Immature natural killer cell (primary cell): ENCODE measurements around the gene NCKAP5. TPM values are rescaled to one million over a fixed set of nuclear protein-coding genes. Genes with fewer than 3 reads are reported as not detected.

ENCODE experiments used
- DNase-seq, 3 donors: peaks; one replicate each; pipeline ENCODE4 v3.0.0; 2022; ENCODE audit warnings: mixed read lengths in 1 of 3
- H3K27ac Mint-ChIP-seq, 6 donors: one replicate each; pipeline ENCODE4 v1.8.0; 2020; ENCODE audit warnings: mixed read lengths in 6 of 6, mild to moderate bottlenecking in 5 of 6, inconsistent platforms in 4 of 6, moderate library complexity in 3 of 6
- H3K27me3 Mint-ChIP-seq, 3 donors: one replicate each; pipeline ENCODE4 v1.8.0; 2020 to 2021; ENCODE audit warnings: low read depth in 3 of 3, mild to moderate bottlenecking in 3 of 3, mixed read lengths in 3 of 3, moderate library complexity in 3 of 3, inconsistent platforms in 1 of 3
- H3K36me3 Mint-ChIP-seq, 3 donors: one replicate each; pipeline ENCODE4 v1.8.0; 2020; ENCODE audit warnings: mixed read lengths in 3 of 3, inconsistent platforms in 2 of 3, mild to moderate bottlenecking in 2 of 3
- H3K4me1 Mint-ChIP-seq, 2 donors: one replicate each; pipeline ENCODE4 v1.8.0; 2020; ENCODE audit warnings: inconsistent platforms in 2 of 2, mild to moderate bottlenecking in 2 of 2, mixed read lengths in 2 of 2, moderate library complexity in 1 of 2
- H3K4me3 Mint-ChIP-seq, 5 donors: one replicate each; pipeline ENCODE4 v1.8.0; 2020; ENCODE audit warnings: mild to moderate bottlenecking in 5 of 5, mixed read lengths in 5 of 5, inconsistent platforms in 3 of 5, moderate library complexity in 3 of 5
- H3K9me3 Mint-ChIP-seq, 6 donors: one replicate each; pipeline ENCODE4 v1.8.0; 2020; ENCODE audit warnings: mild to moderate bottlenecking in 6 of 6, mixed read lengths in 6 of 6, inconsistent platforms in 4 of 6, moderate library complexity in 3 of 6
- polyA plus RNA-seq, 3 donors: library from polyadenylated mRNA; unstranded; fragments of 300-500 nt; fragmentation: Illumina TruSeq; gene quantifications; one replicate each; pipeline ENCODE4 v1.2.3, GENCODE V29; 2021

Gene NCKAP5
- polyA plus RNA-seq, 3 donors from 2014 or later = not detected

DNA sequence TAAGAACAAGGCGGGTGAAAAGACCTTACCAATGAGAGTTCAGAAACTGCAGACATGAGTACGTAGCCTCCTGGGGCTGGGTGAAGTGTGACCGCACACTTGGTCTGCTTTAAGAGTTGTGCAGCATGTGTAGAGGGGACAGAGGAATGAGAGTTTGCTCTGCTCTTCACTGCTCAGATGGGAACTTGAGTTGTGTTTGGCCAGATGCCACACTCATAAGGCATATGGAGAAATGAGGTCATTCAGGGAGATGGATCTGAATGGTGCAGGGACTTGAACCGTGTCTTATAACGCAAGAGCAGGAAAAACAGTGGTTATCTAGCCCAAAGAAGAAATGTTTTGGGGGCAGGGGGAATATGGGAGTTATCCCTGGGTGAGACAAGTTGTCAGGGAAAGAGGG lies 624.4 kb downstream of the NCKAP5 start:
- no peak overlapping the region for H3K4me3 Mint-ChIP-seq
- no peak overlapping the region for H3K27ac Mint-ChIP-seq
- no peak for DNase-seq
- H3K9me3 Mint-ChIP-seq = peaks cover 2 to 24% (median 11%) of the 10 kb centered on the region in 6 donors
- H3K36me3 Mint-ChIP-seq = peaks cover 0 to 3% (median 0%) of the 10 kb centered on the region in 3 donors
- H3K27me3 Mint-ChIP-seq = no peaks in the 10 kb centered on the region
- H3K4me1 Mint-ChIP-seq = no peaks in the 10 kb centered on the region

DNA sequence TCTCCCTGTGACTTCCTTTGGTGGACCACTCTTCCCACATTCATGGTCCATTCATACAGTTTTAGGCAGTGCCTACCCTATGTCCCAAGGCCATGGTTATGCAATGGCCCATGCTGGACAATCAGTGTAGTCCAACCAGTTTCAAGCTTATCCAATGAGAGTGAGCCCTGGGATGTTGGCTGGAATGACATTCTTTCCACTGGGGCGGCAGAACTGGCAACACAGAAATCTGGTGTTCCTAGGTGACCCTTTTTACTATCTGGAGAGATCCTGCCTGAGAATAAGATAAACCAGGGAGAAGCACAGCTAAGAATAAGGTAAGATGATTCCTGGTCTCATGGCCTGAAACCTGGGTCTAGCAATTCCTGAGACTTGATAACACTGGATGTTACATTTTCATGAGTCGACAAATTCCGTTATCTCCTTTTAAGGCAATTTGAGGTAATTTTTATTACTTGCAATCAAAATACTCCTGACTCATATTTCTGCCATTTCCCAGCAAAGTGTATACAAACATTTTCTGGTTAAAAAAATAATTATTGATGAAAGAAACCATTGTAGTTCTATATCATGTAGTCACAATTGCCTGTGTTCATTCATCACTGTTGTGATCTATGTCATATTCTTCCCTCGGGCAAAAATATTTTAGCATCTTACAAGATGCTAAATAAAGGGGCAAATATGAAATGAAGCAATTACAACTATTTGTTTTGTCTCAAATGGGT lies 626.8 kb downstream of the NCKAP5 start:
- DNase-seq = no peak
- H3K4me3 Mint-ChIP-seq = no peak overlapping the region
- no peaks in the 10 kb centered on the region for H3K27me3 Mint-ChIP-seq
- peaks cover 2 to 26% (median 12%) of the 10 kb centered on the region in 6 donors for H3K9me3 Mint-ChIP-seq
- H3K4me1 Mint-ChIP-seq = no peaks in the 10 kb centered on the region
- H3K36me3 Mint-ChIP-seq = peaks cover 0 to 3% (median 0%) of the 10 kb centered on the region in 3 donors
- no peak overlapping the region for H3K27ac Mint-ChIP-seq

DNA sequence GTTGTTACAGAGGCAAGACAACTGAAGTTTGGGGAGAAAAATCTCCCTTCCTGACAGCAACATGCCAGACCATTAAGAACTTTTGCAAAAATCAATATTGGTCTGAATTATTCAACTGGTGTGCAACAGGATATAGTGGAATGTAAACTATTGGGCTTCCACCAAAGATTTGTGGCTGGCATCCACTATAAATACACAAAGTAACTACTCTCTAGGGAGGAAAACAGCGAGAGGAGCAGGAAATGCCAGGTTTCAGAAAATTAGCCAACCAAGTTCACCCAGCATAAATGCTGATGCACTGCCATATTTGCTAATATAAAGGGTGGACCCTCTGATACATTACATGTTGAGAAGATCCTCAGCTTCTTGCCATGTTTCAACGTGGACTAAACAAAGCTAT lies 630.6 kb downstream of the NCKAP5 start:
- H3K4me3 Mint-ChIP-seq = no peak overlapping the region
- no peaks in the 10 kb centered on the region for H3K36me3 Mint-ChIP-seq
- DNase-seq = no peak
- no peaks in the 10 kb centered on the region for H3K4me1 Mint-ChIP-seq
- peaks cover 0 to 20% (median 5%) of the 10 kb centered on the region in 6 donors for H3K9me3 Mint-ChIP-seq
- H3K27me3 Mint-ChIP-seq = no peaks in the 10 kb centered on the region
- no peak overlapping the region for H3K27ac Mint-ChIP-seq

DNA sequence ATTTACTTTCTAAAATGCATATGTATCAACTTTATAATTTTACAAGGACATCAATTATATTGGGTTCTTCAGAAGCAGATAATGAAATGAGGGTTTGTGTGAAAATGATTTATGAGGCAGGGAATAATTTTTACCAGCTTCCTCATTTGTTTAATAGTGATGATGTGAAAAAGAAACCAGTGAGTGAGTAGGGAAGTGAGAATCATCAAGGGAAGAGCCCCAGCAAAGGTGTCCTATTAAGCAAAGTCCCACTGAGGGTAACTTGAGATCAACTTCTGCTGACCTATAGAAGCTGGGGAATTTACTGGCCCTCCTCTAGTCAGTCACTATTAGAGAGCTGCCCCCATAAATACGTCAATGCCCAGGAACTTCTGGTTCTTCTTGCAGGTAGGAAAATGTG lies 631.5 kb downstream of the NCKAP5 start:
- H3K9me3 Mint-ChIP-seq = peaks cover 0 to 25% (median 9%) of the 10 kb centered on the region in 6 donors
- H3K4me1 Mint-ChIP-seq = no peaks in the 10 kb centered on the region
- H3K27me3 Mint-ChIP-seq = no peaks in the 10 kb centered on the region
- DNase-seq = no peak
- H3K27ac Mint-ChIP-seq = no peak overlapping the region
- no peak overlapping the region for H3K4me3 Mint-ChIP-seq
- H3K36me3 Mint-ChIP-seq = no peaks in the 10 kb centered on the region

DNA sequence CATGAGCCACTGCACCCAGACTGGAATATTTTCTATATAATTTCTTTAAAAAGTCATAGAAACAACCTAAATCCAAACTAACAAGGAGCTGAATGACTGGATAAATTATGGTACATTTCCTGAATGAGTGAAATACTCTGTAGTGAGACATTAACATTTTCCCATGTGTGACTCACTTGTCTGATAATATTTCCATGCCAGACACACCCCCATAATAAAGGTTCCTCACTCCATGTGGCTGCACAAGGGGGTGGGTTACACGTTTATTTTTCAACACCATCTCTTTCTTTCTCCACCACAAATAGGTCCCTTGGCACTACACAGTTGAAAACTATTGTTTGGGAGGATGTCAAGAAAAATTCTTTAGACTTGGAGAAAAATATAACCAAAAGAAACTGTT lies 632.0 kb downstream of the NCKAP5 start:
- H3K4me1 Mint-ChIP-seq = no peaks in the 10 kb centered on the region
- no peak overlapping the region for H3K27ac Mint-ChIP-seq
- peaks cover 0 to 21% (median 9%) of the 10 kb centered on the region in 6 donors for H3K9me3 Mint-ChIP-seq
- H3K4me3 Mint-ChIP-seq = no peak overlapping the region
- H3K36me3 Mint-ChIP-seq = no peaks in the 10 kb centered on the region
- no peak for DNase-seq
- H3K27me3 Mint-ChIP-seq = no peaks in the 10 kb centered on the region

DNA sequence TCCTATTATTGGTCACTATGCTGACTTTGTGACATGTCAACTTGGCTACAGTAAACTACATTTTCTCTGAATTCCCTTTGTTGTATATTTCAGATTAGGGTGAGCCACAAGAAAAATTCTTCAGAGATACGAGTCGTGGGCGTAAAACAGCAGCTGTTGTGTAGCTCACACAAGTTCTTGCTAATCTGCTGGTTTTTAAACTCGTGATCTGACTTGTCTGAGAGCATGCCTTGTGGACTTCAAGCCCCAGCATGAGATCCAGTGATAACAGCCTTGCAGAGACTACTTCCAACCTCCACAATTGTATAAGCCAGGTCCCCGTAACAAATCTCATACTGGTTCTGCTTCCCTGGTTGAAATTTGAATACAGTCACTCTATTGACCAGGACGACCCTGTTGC lies 638.5 kb downstream of the NCKAP5 start:
- Mint-ChIP-seq H3K27ac (no peak overlapping the region), H3K4me1 (no peaks in the 10 kb centered on the region), H3K36me3 (no peaks in the 10 kb centered on the region), H3K27me3 (no peaks in the 10 kb centered on the region), H3K4me3 (no peak overlapping the region), H3K9me3 (peaks cover 0 to 24% (median 4%) of the 10 kb centered on the region in 6 donors)
- DNase-seq = no peak

DNA sequence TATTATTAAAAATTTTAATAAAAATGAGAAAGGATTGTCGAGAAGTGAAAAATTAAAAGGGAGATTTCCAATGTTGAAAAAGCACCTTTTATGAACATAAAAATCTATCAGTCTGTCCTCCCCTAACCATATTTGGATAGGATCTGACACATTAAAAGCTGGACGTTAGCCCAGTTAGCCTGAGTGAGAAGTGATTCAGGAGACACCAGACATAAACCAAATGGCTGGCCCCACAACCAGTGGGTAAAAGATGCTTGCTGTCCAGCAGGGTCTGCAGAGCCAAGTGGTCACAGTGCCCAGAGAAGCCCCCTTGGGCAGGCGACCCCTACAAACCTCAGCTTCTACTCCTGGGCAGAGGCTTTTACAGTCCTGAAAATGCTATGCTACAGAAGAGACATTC lies 644.5 kb downstream of the NCKAP5 start:
- DNase-seq = no peak
- Mint-ChIP-seq H3K4me1 (no peaks in the 10 kb centered on the region), H3K4me3 (no peak overlapping the region), H3K27me3 (peaks cover 0 to 2% (median 0%) of the 10 kb centered on the region in 3 donors), H3K36me3 (no peaks in the 10 kb centered on the region), H3K9me3 (peaks cover 3 to 17% (median 10%) of the 10 kb centered on the region in 6 donors), H3K27ac (no peak overlapping the region)

DNA sequence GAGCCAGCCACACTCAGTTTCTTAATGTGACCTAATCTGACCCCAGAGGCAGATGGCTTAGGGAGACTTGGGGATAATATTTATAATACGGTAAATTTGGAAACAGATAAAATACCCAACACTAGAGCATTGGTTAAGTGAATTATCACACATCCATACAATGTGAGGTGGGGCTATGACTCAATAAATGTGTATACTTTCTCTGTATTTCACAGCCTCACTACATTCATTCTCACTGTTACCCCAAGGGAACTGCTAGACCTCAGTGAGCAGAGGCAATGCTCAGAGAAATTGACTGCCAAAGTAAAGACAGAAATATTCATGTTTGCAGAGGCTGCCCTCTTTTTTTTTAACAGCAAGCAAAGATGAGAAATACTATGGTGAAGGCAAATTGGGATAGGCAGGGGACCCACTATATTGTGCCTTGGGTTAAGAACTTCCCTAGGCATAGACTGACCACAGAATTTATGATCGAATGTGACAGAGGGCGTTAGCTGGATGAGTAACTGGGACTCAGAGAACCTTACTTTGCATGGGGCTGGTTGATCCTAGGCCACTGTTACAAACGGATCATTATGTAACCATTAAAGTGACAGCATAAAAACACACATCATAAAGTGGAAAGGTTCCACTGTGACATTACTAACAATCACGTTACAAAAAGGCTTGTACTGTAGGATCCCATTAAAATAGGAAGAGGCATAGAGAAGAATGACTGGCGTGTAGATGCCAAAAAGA lies 652.3 kb downstream of the NCKAP5 start:
- H3K27ac Mint-ChIP-seq = no peak overlapping the region
- no peaks in the 10 kb centered on the region for H3K36me3 Mint-ChIP-seq
- no peak overlapping the region for H3K4me3 Mint-ChIP-seq
- no peaks in the 10 kb centered on the region for H3K4me1 Mint-ChIP-seq
- H3K9me3 Mint-ChIP-seq = peaks cover 0 to 6% (median 4%) of the 10 kb centered on the region in 6 donors
- DNase-seq = no peak
- no peaks in the 10 kb centered on the region for H3K27me3 Mint-ChIP-seq

DNA sequence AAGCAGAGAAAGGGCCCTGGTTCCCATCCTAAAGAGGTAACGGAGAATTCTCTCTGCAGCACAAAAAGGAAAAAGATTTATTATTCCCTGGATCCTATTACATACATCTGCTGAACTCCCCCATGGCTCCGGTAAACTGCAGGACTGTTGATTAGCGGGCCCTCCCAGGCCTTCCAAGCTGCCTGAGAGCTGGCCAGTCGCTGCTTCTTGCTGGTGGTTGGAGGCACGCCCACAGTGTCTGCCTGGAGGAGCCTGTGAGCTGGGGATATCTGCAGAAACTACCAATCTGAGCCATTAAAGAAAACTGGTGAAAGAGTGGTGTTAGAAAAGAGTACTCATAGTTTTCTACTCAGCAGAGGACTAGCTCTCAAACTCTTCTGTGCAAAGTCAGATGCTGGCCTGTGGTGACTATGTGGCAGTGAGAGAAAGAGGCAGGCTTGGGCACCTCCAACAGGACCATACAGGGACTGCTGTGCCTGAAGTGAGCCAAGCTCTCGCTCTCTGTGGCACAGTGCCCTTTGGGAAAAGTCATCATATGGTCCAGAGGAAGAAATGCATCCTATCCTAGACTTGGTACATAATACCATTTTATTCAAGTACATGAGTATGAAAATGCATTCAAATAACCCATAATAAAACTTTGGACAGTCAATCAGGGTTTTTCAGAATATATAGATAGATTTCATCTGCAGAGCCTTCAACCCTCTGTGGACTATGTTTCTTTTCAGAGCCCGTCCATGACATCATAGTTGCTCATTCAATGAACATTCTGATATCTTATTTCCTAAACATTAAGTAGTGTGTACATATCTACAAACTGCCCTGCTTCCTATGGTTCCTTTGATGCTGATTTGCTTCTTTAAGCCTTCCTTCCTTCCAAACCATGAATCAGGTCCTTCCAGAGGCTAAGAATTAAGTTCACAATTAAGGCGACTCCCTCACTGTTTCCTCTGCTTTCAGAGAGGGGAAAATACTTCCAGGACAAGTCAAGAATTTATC lies 656.2 kb downstream of the NCKAP5 start:
- no peaks in the 10 kb centered on the region for H3K4me1 Mint-ChIP-seq
- no peaks in the 10 kb centered on the region for H3K36me3 Mint-ChIP-seq
- no peak overlapping the region for H3K27ac Mint-ChIP-seq
- peaks cover 2 to 13% (median 7%) of the 10 kb centered on the region in 6 donors for H3K9me3 Mint-ChIP-seq
- no peak for DNase-seq
- H3K27me3 Mint-ChIP-seq = no peaks in the 10 kb centered on the region
- H3K4me3 Mint-ChIP-seq = no peak overlapping the region

DNA sequence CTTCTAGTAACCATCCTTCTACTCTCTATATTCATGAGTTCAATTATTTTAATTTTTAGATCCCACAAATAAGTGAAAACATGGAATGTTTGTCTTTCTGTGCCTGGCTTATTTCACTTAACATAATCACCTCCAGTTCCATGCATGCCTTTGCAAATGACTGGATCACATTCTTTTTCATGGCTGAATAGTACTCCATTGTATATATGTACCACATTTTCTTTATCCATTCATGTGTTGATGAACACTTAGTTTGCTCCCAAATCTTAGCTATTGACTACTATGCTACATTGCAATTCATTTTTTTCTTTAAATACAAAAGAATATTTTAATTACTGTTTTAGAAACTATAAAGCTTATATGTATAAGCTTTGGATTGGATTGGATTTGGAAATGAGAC lies 657.8 kb downstream of the NCKAP5 start:
- H3K4me3 Mint-ChIP-seq = no peak overlapping the region
- H3K27me3 Mint-ChIP-seq = no peaks in the 10 kb centered on the region
- no peaks in the 10 kb centered on the region for H3K4me1 Mint-ChIP-seq
- H3K27ac Mint-ChIP-seq = no peak overlapping the region
- no peak for DNase-seq
- H3K9me3 Mint-ChIP-seq = peaks cover 6 to 18% (median 11%) of the 10 kb centered on the region in 6 donors
- no peaks in the 10 kb centered on the region for H3K36me3 Mint-ChIP-seq

DNA sequence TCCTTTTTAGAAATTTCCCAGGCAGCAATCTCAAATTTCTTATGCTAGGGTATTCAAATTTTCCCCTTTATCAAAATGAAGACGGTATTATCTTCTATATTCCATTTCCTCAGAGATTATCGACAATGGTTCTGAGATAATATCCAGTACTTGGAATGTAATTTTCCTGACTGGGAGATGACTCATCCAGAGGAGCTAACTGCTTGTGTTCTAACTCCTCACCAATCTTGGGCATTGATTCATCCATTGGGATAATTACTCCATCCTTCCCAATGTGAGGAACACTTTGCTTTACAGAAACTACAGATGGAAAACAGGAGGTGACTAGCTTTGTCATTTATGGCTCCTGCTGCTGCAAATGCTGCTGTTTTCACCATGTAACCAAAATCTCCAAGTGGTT lies 658.8 kb downstream of the NCKAP5 start:
- H3K4me3 Mint-ChIP-seq = no peak overlapping the region
- no peaks in the 10 kb centered on the region for H3K36me3 Mint-ChIP-seq
- no peak overlapping the region for H3K27ac Mint-ChIP-seq
- peaks cover 6 to 18% (median 13%) of the 10 kb centered on the region in 6 donors for H3K9me3 Mint-ChIP-seq
- DNase-seq = no peak
- H3K27me3 Mint-ChIP-seq = peaks cover 0 to 2% (median 0%) of the 10 kb centered on the region in 3 donors
- H3K4me1 Mint-ChIP-seq = no peaks in the 10 kb centered on the region

DNA sequence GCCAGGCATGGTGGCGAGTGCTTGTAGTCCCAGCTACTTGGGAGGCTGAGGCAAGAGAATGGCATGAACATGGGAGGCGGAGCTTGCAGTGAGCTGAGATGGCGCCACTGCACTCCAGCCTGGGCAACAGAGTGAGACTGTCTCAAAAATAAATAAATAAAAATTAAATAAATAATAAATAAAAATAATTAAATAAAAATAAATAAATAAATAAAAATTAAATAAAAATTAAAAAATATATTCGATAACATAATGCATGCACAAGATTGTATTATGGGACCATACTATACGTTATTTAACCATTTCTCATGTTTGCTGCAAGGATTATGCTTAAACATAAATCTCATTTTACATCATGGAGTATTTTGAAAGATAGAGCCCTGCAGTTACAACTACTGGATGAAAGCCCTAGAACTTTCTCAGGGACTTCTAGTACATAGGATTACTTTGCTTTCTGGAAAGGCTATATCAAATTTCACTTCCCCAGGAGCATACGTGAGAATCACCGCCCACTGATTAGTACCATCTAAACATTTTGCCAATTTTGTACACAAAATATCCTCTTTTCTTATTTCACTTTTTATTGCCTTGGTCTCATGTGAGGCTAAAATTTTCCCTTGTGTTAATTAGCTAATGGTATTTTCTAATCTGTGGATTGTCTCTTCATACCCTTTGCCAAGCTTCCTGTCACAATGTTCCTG lies 664.0 kb downstream of the NCKAP5 start:
- Mint-ChIP-seq H3K36me3 (no peaks in the 10 kb centered on the region), H3K9me3 (peaks cover 0 to 39% (median 9%) of the 10 kb centered on the region in 6 donors), H3K27me3 (peaks cover 0 to 3% (median 0%) of the 10 kb centered on the region in 3 donors), H3K4me1 (no peaks in the 10 kb centered on the region), H3K4me3 (no peak overlapping the region), H3K27ac (no peak overlapping the region)
- no peak for DNase-seq

DNA sequence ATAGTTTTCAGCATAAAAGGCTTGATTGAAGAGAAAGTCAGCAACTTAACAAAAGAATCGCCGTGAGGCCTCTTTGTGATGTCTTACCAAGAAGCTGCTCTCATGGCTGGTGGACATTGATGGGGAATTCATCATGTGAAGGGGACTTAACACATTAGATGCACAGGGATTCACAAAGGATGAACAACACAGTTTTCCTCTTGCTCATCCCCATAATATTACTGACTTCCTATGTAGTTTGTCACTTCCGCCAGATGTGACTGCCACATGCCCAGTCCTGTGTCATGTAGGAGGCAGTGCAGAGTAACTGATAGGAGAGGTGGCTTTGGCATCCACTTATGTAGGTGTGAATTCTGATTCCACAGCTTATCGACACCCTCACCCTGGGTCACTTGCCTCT lies 665.6 kb downstream of the NCKAP5 start:
- H3K36me3 Mint-ChIP-seq = no peaks in the 10 kb centered on the region

More for the DNA sequence above, 665.6 kb downstream of the NCKAP5 start:
- H3K4me3 Mint-ChIP-seq = no peak overlapping the region
- peaks cover 3 to 50% (median 7%) of the 10 kb centered on the region in 6 donors for H3K9me3 Mint-ChIP-seq
- no peak overlapping the region for H3K27ac Mint-ChIP-seq
- peaks cover 0 to 3% (median 0%) of the 10 kb centered on the region in 3 donors for H3K27me3 Mint-ChIP-seq
- no peak for DNase-seq
- H3K4me1 Mint-ChIP-seq = no peaks in the 10 kb centered on the region
